GM23338 (cell line): ENCODE measurements around the gene GDPD5.
A peak's percentile ranks its signal among the peaks of the same experiment; 100 is the strongest.

Experiments
- CTCF ChIP-seq, 2 experiments: fragments of 200-600 bp in 1 of 2; sonication (generic) in 1 of 2; conservative IDR thresholded peaks; 2 replicates each; pipeline versions ENCODE4 v1.5.1 to v1.6.1; 2016 to 2017; ENCODE audit warnings: antibody characterized with exemption in 2 of 2, low read depth in 2 of 2, mild to moderate bottlenecking in 2 of 2, moderate library complexity in 1 of 2
- EZH2 ChIP-seq: fragments of 200-600 bp; sonication (generic); IDR thresholded peaks from one replicate; pipeline ENCODE4 v1.8.0; 2017; ENCODE audit warnings: antibody characterized with exemption, mild to moderate bottlenecking, low read depth; ENCODE audit not compliant: unreplicated experiment
- EZH2phosphoT487 ChIP-seq: fragments of 200-600 bp; sonication (generic); IDR thresholded peaks from one replicate; pipeline ENCODE4 v1.8.1; 2018; ENCODE audit warnings: antibody characterized with exemption; ENCODE audit not compliant: unreplicated experiment
- NANOG ChIP-seq: IDR thresholded peaks from 2 replicates; pipeline ENCODE4 v1.6.1; 2016; ENCODE audit warnings: antibody characterized with exemption, borderline replicate concordance
- POLR2AphosphoS5 ChIP-seq: IDR thresholded peaks from 2 replicates; pipeline ENCODE4 v1.6.1; 2016; ENCODE audit warnings: antibody characterized with exemption, low read depth
- REST ChIP-seq: IDR thresholded peaks from one replicate; pipeline ENCODE4 v1.6.1; 2018; ENCODE audit warnings: antibody characterized with exemption; ENCODE audit not compliant: unreplicated experiment
- ZNF114 ChIP-seq: fragments of 250-450 bp; sonication (Bioruptor Pico); IDR thresholded peaks from 2 replicates; pipeline ENCODE4 v1.5.0; 2020; ENCODE audit warnings: mild to moderate bottlenecking, moderate library complexity

DNA sequence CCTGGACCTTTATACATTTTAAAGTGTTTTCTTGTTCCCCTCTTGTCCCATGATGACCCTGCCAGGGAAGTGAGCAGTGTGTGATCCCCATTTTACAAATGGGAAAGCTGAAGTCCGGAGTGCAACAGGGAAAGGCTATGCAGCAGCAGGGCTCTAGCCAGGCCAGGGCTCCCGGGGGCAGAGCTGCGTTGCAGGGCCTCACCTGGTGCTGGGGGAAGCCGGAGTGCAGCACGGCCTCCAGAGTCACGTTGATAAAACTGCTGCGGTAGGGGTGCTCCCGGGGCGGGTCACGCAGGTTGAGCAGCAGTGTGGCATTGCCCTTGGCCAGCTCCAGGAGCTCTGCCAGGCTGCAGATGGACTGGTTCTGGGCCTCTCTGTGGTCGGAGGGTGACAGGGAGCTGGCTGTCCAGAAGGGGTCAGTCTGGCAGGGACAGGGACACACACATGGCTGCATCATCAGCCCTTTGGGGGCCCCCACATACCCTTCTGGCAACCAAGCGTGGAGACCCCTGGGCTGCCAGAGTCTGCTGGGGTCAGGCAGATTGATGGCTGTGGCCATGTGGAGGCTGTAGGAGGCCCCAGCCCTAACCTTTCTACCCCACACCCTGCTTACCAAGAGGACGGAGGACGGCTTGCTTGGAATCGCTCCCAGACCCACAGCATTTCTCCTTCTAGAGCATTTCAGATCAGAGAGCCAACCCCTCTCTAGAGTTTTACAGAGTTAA, 83.4 kb downstream of the GDPD5 start:
- TF ChIP-seq CTCF (conservative IDR thresholded peaks at IDR 0.05; ENCODE audit: low read depth in 2 of 2) (peak in 1 of 2 experiments; percentile 22; a peak in 1 of 4 replicates), EZH2 (no peak), POLR2AphosphoS5 (no peak), ZNF114 (CRISPR knock-in tag) (no peak), REST (no peak), EZH2phosphoT487 (no peak), NANOG (no peak)
